GM19240 (cell line): ENCODE measurements around the gene FAM13A.

Experiments used
- DNase-seq: peaks from one replicate; pipeline ENCODE4 v3.0.0; 2011; ENCODE audit warnings: low spot score; ENCODE audit not compliant: insufficient read length

The FAM13A gene

GRCh38 chr4:88724406-88724805 lies 332.6 kb downstream of the FAM13A start:
- DNase-seq = no peak

GRCh38 chr4:88722828-88723227 lies 334.2 kb downstream of the FAM13A start:
- no peak for DNase-seq

GRCh38 chr4:88722276-88722780 lies 334.7 kb downstream of the FAM13A start:
- DNase-seq = no peak

DNA sequence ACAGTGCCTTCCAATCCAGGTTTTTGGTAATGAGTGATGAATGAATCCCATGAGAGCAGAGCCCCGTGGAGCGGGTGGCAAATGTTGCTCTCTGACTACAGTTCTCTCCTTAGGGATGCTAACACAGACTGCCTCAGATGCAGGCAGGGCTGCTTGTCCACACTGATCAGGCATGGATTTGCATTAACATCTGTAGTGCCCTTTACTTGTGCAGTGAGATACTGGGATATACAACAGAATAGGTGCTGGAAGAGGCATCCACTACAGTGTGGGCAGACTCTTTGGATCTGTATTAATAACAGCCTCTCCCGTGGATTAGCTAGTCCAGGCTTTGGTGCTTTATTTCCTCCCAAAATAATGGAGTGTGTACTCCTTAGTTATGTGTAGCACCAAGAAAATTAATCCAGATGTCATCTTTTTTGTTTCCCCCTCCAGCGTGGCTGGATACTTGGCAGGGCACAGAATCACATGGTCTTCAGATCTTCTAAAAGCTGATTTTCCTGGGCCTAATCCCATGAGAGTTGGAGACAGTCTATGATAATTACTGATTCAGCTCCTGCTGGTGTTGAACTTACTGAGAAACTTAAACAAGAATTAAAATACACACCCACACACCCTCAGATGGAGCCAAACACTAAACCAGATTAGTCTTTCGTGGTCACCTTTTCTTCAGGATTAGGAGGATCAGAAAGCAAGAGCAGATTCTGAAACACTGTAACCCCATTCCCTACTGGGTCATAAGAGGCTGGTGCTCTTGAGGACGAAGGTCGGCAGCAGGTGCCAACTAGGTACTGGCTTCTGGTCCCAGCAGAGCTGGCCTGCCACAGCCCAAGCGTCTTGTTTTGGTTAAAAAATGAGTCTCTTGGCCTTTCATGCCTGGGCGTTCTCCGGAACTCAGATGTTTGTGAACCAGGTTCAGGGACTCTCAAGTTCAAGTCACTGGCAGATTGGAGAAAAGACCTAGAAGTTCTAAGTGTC lies 336.2 kb downstream of the FAM13A start:
- DNase-seq = no peak

DNA sequence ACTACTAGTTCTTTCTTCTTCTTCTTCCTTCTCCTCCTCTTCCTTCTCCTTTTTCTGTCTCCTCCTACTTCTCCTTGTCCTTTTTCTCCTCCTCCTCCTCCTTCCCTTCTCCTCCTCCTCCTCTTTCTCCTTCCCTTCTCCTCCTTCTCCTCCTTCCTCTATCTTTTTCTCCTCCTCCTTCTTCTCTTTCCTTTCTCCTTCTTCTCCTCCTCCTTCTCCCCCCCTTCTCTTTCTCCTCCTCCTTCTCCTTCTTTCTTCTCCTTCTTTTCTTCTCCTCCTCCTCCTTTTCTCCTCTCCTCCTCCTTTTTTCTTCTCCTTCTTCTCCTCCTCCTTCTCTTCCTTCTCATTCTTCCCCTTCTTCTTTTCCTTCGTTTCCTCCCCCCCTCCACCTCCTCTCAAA lies 337.6 kb downstream of the FAM13A start:
- DNase-seq = no peak

DNA sequence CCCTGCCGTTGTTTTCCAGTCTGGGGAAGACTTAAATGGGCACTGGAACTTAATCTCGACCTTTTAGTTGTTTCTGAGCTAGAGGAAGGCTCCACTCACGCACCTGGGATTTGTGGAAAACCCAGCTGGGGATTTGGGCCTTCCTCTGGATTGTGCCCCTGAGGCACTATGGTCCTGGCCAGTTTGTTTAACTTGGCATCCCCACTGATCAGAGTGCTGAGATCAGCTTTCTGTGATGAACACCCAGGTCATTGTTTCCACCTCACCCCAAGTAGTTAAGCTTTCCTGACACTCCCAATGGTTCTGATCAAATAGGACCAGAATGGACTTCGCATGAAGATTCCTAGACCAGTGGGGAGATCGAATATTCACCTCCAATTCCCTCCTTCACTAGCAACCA lies 338.9 kb downstream of the FAM13A start:
- no peak for DNase-seq

- DNase-seq = no peak
Measured at GRCh38 chr4:88713782-88714181, 343.2 kb downstream of the FAM13A start.

GRCh38 chr4:88709989-88710388 lies 347.0 kb downstream of the FAM13A start:
- DNase-seq = no peak

GRCh38 chr4:88706574-88706973 lies 350.4 kb downstream of the FAM13A start:
- DNase-seq = no peak

- DNase-seq = no peak
Measured at GRCh38 chr4:88705805-88706492, 351.0 kb downstream of the FAM13A start.

DNA sequence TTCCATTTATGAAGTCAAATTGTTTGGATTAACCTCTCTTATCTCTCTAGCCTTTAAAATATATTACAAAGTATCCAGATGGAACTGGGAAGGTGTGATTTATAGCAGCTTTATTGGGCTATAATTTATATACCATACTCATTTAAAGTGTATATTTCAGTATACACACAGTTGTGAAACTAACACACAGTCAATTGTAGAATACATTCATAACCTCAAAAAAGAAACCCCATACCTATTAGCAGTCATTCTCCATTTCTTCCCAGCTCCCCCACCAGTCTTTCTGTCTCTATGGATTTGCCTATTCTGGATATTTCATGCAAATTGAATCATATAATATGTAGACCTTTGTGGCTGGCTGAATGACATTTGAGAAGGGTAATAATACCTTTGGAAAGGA lies 351.8 kb downstream of the FAM13A start:
- DNase-seq = no peak

DNA sequence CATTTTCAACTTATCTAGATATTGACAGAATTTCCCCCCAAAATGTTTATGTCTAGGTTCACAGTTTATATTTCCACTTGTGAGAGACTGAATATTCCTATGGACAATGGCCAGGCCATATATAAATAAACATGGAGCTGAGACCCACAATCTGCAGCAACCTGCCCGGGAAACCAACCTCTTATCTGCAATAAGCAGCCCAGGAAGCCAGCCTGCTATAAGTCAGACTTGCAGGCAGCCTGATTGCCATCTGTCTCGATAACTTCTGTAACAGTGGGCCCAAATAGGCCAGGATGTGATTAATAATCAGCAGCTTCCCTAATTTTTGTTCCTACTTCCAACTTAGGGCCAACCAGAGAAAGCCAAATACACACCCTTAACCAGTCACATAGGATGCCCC lies 354.2 kb downstream of the FAM13A start:
- DNase-seq = no peak

GRCh38 chr4:88698519-88698918 lies 358.5 kb downstream of the FAM13A start:
- no peak for DNase-seq

GRCh38 chr4:88697588-88698329 lies 359.2 kb downstream of the FAM13A start, which contains the start of gene NAP1L5:
TSS of gene NAP1L5 (minus strand) at chr4:88697829. CDS start at chr4:88697754, 75 bp downstream.
- DNase-seq = no peak

GRCh38 chr4:88697141-88697540 lies 359.8 kb downstream of the FAM13A start:
- DNase-seq = no peak

GRCh38 chr4:88696630-88697029 lies 360.4 kb downstream of the FAM13A start:
- DNase-seq = no peak

GRCh38 chr4:88693792-88694191 lies 363.2 kb downstream of the FAM13A start:
- DNase-seq = no peak

GRCh38 chr4:88690355-88690754 lies 366.6 kb downstream of the FAM13A start:
- DNase-seq = no peak

- no peak for DNase-seq
Measured at GRCh38 chr4:88681209-88681608, 375.8 kb downstream of the FAM13A start.
